PFSK-1 (cell line): ENCODE measurements around the gene PLEKHA6.

Experiments used
- FOXP2 ChIP-seq: optimal IDR thresholded peaks from 2 replicates; pipeline ENCODE3; 2011; ENCODE audit warnings: borderline replicate concordance, control low read depth, inconsistent platforms; ENCODE audit not compliant: insufficient read depth; ENCODE audit errors: extremely low read length, extremely low read depth
- POLR2AphosphoS5 ChIP-seq: IDR thresholded peaks from 2 replicates; pipeline ENCODE4 v1.6.1; 2012; ENCODE audit warnings: low read depth, mild to moderate bottlenecking, control low read depth, low read length, moderate library complexity
- REST ChIP-seq, 2 experiments: IDR thresholded peaks; 2 replicates each; pipeline versions ENCODE4 v1.6.1 to v1.8.0; 2011 to 2012; ENCODE audit warnings: low read depth in 2 of 2, low read length in 2 of 2, control low read depth in 1 of 2, inconsistent platforms in 1 of 2, mild to moderate bottlenecking in 1 of 2, moderate library complexity in 1 of 2; ENCODE audit not compliant: insufficient read depth in 1 of 2
- TAF1 ChIP-seq: IDR thresholded peaks from 2 replicates; pipeline ENCODE4 v1.6.1; 2012; ENCODE audit warnings: low read length, control low read depth, borderline replicate concordance; ENCODE audit not compliant: insufficient read depth

GRCh38 chr1:204181116-204181515 lies 178.6 kb downstream of the PLEKHA6 start:
- TF ChIP-seq TAF1 (no peak), REST (IDR thresholded peaks at IDR 0.05; ENCODE audit: insufficient read depth in 1 of 2, low read depth in 2 of 2, low read length in 2 of 2) (no peak), POLR2AphosphoS5 (no peak), FOXP2 (no peak)
